ENCODE measurements around the gene STRA6.

GRCh38 chr15:74174958-74175253 lies 27.7 kb downstream of the STRA6 start:
- TF ChIP-seq EZH2phosphoT487 (IDR thresholded peaks at IDR 0.05; ENCODE audit: borderline replicate concordance, low read depth) = no peak
- TF ChIP-seq POLR2AphosphoS5 (IDR thresholded peaks at IDR 0.05; ENCODE audit: low read depth, low read length) = no peak
- TF ChIP-seq CTCF (IDR thresholded peaks at IDR 0.05) = no peak
- TF ChIP-seq RFX5 (IDR thresholded peaks at IDR 0.05; ENCODE audit: low read length) = no peak
- no peak for TF ChIP-seq YY1 (IDR thresholded peaks at IDR 0.05; ENCODE audit: low read depth)
- no peak for TF ChIP-seq REST (IDR thresholded peaks at IDR 0.05; ENCODE audit: low read depth, low read length)
